K562 (cell line): Measurements from ENCODE around the gene TP53BP2. TPM values are rescaled to one million over a fixed set of nuclear protein-coding genes. Genes with fewer than 3 reads are reported as not detected.
"Not testable (repeated sequence)": the region's sequence is repeated elsewhere in the genome, so short reads cannot be mapped to it uniquely, and the experiment has no call there.

Experiments used
- ATAC-seq: fragments of 200-7000 bp; cut with Tn5 transposase; 3 replicates; pipeline ENCODE4 v1.9.1; 2020; ENCODE audit warnings: moderate library complexity
- BruUV-seq: library from RNA; stranded (reverse); fragments of 400-500 nt; replicated peaks from 2 replicates; lab custom pipeline; 2021; lab: Mats Ljungman, UMichigan
- CTCF ChIA-PET: fragments of 300-600 bp; formaldehyde crosslinking; extraction: SDS; loops from one replicate; lab custom pipeline; 2021; ENCODE audit warnings: low intra/inter-chr PET ratio; lab: Yijun Ruan, JAX
- POLR2A ChIA-PET: fragments of 300-600, 350-650 bp; sonication (Branson Sonifier 250); formaldehyde crosslinking; extraction: SDS; loops from one replicate; lab custom pipeline; 2021; ENCODE audit warnings: antibody characterized with exemption, inconsistent platforms; lab: Yijun Ruan, JAX
- DNase-seq, 4 experiments: peaks; one replicate each; pipeline versions ENCODE4 v3.0.0 to v3.0.0-alpha.2; 2011 to 2018; ENCODE audit warnings: low spot score in 3 of 4, mixed read lengths in 3 of 4; ENCODE audit errors: extremely low read depth in 1 of 4
- FAIRE-seq: peaks from 2 replicates; lab custom pipeline; 2011; peaks lifted over from hg19 to GRCh38; lab: Jason Lieb, UNC
- H2AFZ ChIP-seq: 2 replicates; pipeline ENCODE4 v1.6.0; 2011; ENCODE audit warnings: low read depth, low read length, control low read depth, inconsistent platforms
- H3K27ac ChIP-seq: fragments of 200-600 bp; 3 replicates; pipeline ENCODE4 v1.8.0; 2011; ENCODE audit warnings: low read depth, mild to moderate bottlenecking, control low read depth, inconsistent platforms, low read length, moderate library complexity, mixed read lengths; ENCODE audit errors: extremely low read depth
- H3K27me3 ChIP-seq, 2 experiments: fragments of 300-600 bp in 1 of 2; 2 replicates in 1 of 2; 3 replicates in 1 of 2; pipeline versions ENCODE4 v1.6.0 to v1.8.0; 2011; ENCODE audit warnings: inconsistent platforms in 2 of 2, low read length in 2 of 2, mild to moderate bottlenecking in 1 of 2, mixed read lengths in 1 of 2, moderate library complexity in 1 of 2; ENCODE audit not compliant: control insufficient read depth in 2 of 2, insufficient read depth in 2 of 2
- H3K36me3 ChIP-seq: fragments of 300-600 bp; 3 replicates; pipeline ENCODE4 v1.8.0; 2011; ENCODE audit warnings: mild to moderate bottlenecking, low read length, inconsistent platforms; ENCODE audit not compliant: control insufficient read depth, insufficient read depth
- H3K4me1 ChIP-seq, 2 experiments: fragments of 200-600 bp in 1 of 2; replicated peaks in 1 of 2; 2 replicates in 1 of 2; 3 replicates in 1 of 2; pipeline versions ENCODE4 v1.5.1 to v1.8.0; 2011; ENCODE audit warnings: inconsistent platforms in 2 of 2, low read length in 2 of 2, mild to moderate bottlenecking in 1 of 2, mixed read lengths in 1 of 2, moderate library complexity in 1 of 2; ENCODE audit not compliant: control insufficient read depth in 2 of 2, insufficient read depth in 2 of 2
- H3K4me2 ChIP-seq: 2 replicates; pipeline ENCODE4 v1.6.1; 2011; ENCODE audit warnings: low read length, control low read depth, inconsistent platforms, mixed read lengths; ENCODE audit not compliant: insufficient read depth
- H3K4me3 ChIP-seq: fragments of 200-600 bp; sonication (generic), shearing (Covaris generic); 2 replicates; pipeline ENCODE4 v1.5.1; 2016; ENCODE audit warnings: control low read depth, inconsistent platforms
- H3K79me2 ChIP-seq: fragments of 200-600 bp; 3 replicates; pipeline ENCODE4 v1.8.0; 2011; ENCODE audit warnings: low read length, inconsistent platforms; ENCODE audit not compliant: control insufficient read depth, insufficient read depth
- H3K9ac ChIP-seq, 2 experiments: 2 replicates each; pipeline versions ENCODE4 v1.6.0 to v1.6.1; 2011; ENCODE audit warnings: low read depth in 2 of 2, low read length in 2 of 2, control low read depth in 1 of 2, inconsistent platforms in 1 of 2, mild to moderate bottlenecking in 1 of 2, mixed read lengths in 1 of 2; ENCODE audit not compliant: insufficient read depth in 1 of 2
- H3K9me1 ChIP-seq: one replicate; pipeline ENCODE4 v1.6.0; 2011; ENCODE audit warnings: inconsistent platforms, mild to moderate bottlenecking, low read length, moderate library complexity; ENCODE audit not compliant: control insufficient read depth, insufficient read depth
- H3K9me3 ChIP-seq: replicated peaks from 2 replicates; pipeline ENCODE4 v1.5.1; 2011; ENCODE audit warnings: low read depth, low read length, inconsistent platforms; ENCODE audit not compliant: control insufficient read depth, insufficient read depth
- H4K20me1 ChIP-seq: replicated peaks from 2 replicates; pipeline ENCODE4 v1.6.1; 2011; ENCODE audit warnings: low read length, inconsistent platforms, mixed read lengths; ENCODE audit not compliant: control insufficient read depth, insufficient read depth
- CCNT2 ChIP-seq: IDR thresholded peaks from 2 replicates; pipeline ENCODE4 v1.6.1; 2011; ENCODE audit warnings: borderline replicate concordance, low read depth, mild to moderate bottlenecking, moderate library complexity, mixed read lengths, low read length; ENCODE audit not compliant: insufficient read length; ENCODE audit errors: extremely low read depth
- HNRNPK ChIP-seq: fragments of 200-400 bp; formaldehyde crosslinking; IDR thresholded peaks from one replicate; pipeline ENCODE4 v1.6.1; 2018; ENCODE audit warnings: mild to moderate bottlenecking, low read depth, low read length; ENCODE audit not compliant: poor library complexity, severe bottlenecking
- PCBP2 ChIP-seq: fragments of 200-400 bp; formaldehyde crosslinking; IDR thresholded peaks from 2 replicates; pipeline ENCODE4 v1.6.1; 2018; ENCODE audit warnings: low read length, low read depth, mild to moderate bottlenecking, moderate library complexity; ENCODE audit not compliant: poor library complexity, severe bottlenecking
- POLR3G ChIP-seq: IDR thresholded peaks from 2 replicates; pipeline ENCODE4 v1.6.1; 2011; ENCODE audit not compliant: insufficient read length, insufficient replicate concordance; ENCODE audit errors: extremely low read depth
- SAFB ChIP-seq: fragments of 200-400 bp; formaldehyde crosslinking; IDR thresholded peaks from 2 replicates; pipeline ENCODE4 v1.6.1; 2017; ENCODE audit warnings: low read depth, low read length, borderline replicate concordance
- ZNF140 ChIP-seq: fragments of 250-450 bp; sonication (Bioruptor Pico); IDR thresholded peaks from 2 replicates; pipeline ENCODE4 v1.8.0; 2021; ENCODE audit warnings: moderate library complexity, mild to moderate bottlenecking, inconsistent platforms
- ZNF253 ChIP-seq: fragments of 250-450 bp; sonication (Bioruptor Pico); conservative IDR thresholded peaks from 2 replicates; pipeline ENCODE4 v1.6.1; 2021; ENCODE audit warnings: mild to moderate bottlenecking
- ZNF263 ChIP-seq: sonication (generic); formaldehyde crosslinking; IDR thresholded peaks from 2 replicates; pipeline ENCODE4 v1.8.0; 2022; ENCODE audit warnings: mild to moderate bottlenecking, missing genetic modification reagents, borderline replicate concordance
- in situ Hi-C: fragments of 300-500 bp; cut with MboI; formaldehyde crosslinking; loops from 4 replicates; pipeline ENCODE4 v1.15.0; 2018; ENCODE audit warnings: inconsistent platforms, mixed read lengths
- intact Hi-C: fragments of 100-400 bp; cut with micrococcal nuclease; formaldehyde crosslinking; loops from 2 replicates; pipeline ENCODE4 v1.14.2; 2022
- polyA plus RNA-seq, 8 experiments: library from polyadenylated mRNA; depleted of rRNA in 4 of 8; stranded (reverse) in 5 of 8; unstranded in 3 of 8; fragments of >200 nt; fragmentation: Nextera tagmentation in 2 of 8; fragmentation: Illumina TruSeq in 1 of 8; extraction: Ambion mirVana in 2 of 8; extraction: Trizol in 1 of 8; gene quantifications; 2 replicates each; pipeline versions ENCODE4 v1.2.1 to v1.2.3, GENCODE V29; 2011 to 2014; ENCODE audit warnings: inconsistent platforms in 1 of 8, missing spikeins in 1 of 8
- total RNA-seq, 7 experiments: library from RNA; depleted of rRNA in 6 of 7; stranded (reverse); fragments of >200 nt in 6 of 7; fragmentation: Illumina TruSeq in 2 of 7; extraction: Trizol in 2 of 7; gene quantifications; 2 replicates each; pipeline versions ENCODE4 v1.2.1 to v1.2.3, GENCODE V29; 2011 to 2021; ENCODE audit warnings: low replicate concordance in 1 of 7
- TF ChIP-seq, protein P1 (sequence below), 2 experiments: fragments of 450-650 bp; IDR thresholded peaks; 2 replicates each; pipeline ENCODE4 v1.6.1; 2016
- TF ChIP-seq, protein P2 (sequence below): IDR thresholded peaks from 2 replicates; pipeline ENCODE4 v1.6.1; 2016; ENCODE audit warnings: missing genetic modification characterization, missing compliant biosample characterization
- TF ChIP-seq, protein P3 (sequence below): fragments of 200-800 bp; sonication (Bioruptor generic); IDR thresholded peaks from 2 replicates; pipeline ENCODE4 v1.6.1; 2017; ENCODE audit warnings: missing genetic modification characterization, missing compliant biosample characterization

TP53BP2 gene
- total and polyA plus RNA-seq, 9 of the 15 experiments (the other 6 are each of a cell fraction or from before 2014, with no cell fraction given), result 17.0 to 69.6 (median 40.1) TPM

DNA sequence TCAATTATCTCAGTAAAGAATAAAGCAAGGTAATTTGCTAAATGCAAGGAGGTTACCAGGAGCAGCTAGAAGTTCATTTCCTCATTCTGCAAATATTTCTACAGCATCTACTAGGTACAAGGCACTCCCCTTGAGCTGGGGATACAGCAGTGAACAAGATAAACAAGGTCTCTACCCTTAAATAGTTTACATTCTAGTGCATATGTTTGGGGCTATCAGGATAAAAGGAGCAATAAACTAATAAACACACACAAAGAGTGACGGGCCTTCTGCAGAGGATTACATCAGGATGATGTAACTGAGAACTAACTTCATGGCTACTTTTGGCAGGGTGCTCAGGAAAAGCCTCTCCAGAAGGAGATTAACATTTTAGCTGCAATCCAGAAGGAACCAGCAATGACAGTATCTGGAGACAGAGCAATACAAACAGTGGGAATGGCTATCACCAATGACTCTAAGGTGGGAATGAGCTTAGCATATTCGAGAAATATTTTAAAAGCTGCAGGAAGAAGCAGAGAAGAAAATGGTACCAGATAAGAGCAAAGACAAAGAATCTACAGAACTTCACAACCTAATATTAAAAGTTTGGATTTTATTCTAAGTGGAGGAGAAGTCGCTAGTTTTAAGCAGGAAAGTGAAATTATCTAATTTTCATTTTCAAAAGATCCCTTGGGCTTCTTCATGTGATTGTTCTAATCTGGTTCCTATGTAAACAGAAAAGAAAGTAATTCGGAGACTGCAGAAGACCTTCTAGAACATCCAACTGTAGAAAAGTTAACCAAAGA lies 25.8 kb downstream of the TP53BP2 start (continued):
- TF ChIP-seq ZNF253 (CRISPR knock-in tag), result no peak
- no peak for TF ChIP-seq POLR3G
- peak; percentile 4; the same call in 1 of the 2 replicates for TF ChIP-seq ZNF140 (CRISPR knock-in tag)
- no peak for TF ChIP-seq SAFB
- no peak for TF ChIP-seq CCNT2
- TF ChIP-seq, protein P1, sequence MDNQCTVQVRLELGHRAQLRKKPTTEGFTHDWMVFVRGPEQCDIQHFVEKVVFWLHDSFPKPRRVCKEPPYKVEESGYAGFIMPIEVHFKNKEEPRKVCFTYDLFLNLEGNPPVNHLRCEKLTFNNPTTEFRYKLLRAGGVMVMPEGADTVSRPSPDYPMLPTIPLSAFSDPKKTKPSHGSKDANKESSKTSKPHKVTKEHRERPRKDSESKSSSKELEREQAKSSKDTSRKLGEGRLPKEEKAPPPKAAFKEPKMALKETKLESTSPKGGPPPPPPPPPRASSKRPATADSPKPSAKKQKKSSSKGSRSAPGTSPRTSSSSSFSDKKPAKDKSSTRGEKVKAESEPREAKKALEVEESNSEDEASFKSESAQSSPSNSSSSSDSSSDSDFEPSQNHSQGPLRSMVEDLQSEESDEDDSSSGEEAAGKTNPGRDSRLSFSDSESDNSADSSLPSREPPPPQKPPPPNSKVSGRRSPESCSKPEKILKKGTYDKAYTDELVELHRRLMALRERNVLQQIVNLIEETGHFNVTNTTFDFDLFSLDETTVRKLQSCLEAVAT (IDR thresholded peaks at IDR 0.05), result no peak

DNA sequence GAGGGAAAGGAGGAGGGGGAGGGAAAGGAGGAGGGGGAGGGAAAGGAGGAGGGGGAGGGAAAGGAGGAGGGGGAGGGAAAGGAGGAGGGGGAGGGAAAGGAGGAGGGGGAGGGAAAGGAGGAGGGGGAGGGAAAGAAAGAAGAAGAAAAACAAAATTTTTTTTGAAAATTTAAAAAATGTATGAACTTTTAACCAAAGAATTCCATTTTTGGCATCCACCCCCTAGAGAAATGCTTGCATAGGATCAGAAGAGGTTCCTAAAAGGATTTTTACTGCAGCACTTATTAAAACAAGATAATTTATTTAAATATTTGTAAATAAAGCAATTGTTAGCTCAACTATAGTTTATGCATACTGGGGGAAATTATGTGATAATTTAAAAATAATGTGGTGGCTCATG lies 28.5 kb downstream of the TP53BP2 start:
- peaks cover 53% of the 10 kb centered on the region for H3K79me2 ChIP-seq
- intact Hi-C loops, result loop anchor here (5.0 kb wide), 1 partner anchor 175 kb away; no protein-coding TSS in a partner anchor

More for the DNA sequence above, 28.5 kb downstream of the TP53BP2 start:
- H3K36me3 ChIP-seq, result peaks cover 65% of the 10 kb centered on the region
- BruUV-seq, H3K4me3 ChIP-seq, H3K27ac ChIP-seq, H3K9ac ChIP-seq, FAIRE-seq, H2AFZ ChIP-seq, ATAC-seq, H3K9me1 ChIP-seq, H3K4me1 ChIP-seq, DNase-seq, H3K27me3 ChIP-seq, H3K9me3 ChIP-seq, in situ Hi-C loops, CTCF ChIA-PET, H4K20me1 ChIP-seq, H3K4me2 ChIP-seq: not testable (repeated sequence)
- POLR2A ChIA-PET, result interaction anchor here (0.7 to 1.3 kb wide), 6 partner anchors 9 to 50 kb away, joined by 3 to 6 read pairs (median 3); no protein-coding TSS in a partner anchor
- TF ChIP-seq, protein P2, sequence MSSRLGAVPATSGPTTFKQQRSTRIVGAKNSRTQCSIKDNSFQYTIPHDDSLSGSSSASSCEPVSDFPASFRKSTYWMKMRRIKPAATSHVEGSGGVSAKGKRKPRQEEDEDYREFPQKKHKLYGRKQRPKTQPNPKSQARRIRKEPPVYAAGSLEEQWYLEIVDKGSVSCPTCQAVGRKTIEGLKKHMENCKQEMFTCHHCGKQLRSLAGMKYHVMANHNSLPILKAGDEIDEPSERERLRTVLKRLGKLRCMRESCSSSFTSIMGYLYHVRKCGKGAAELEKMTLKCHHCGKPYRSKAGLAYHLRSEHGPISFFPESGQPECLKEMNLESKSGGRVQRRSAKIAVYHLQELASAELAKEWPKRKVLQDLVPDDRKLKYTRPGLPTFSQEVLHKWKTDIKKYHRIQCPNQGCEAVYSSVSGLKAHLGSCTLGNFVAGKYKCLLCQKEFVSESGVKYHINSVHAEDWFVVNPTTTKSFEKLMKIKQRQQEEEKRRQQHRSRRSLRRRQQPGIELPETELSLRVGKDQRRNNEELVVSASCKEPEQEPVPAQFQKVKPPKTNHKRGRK (tag), result peak; percentile 45
- TF ChIP-seq ZNF263, result 0 out of 2 replicates have a peak, but pooled peaks have one; percentile 2
- TF ChIP-seq PCBP2, result peak; percentile 63
- TF ChIP-seq, protein P3, sequence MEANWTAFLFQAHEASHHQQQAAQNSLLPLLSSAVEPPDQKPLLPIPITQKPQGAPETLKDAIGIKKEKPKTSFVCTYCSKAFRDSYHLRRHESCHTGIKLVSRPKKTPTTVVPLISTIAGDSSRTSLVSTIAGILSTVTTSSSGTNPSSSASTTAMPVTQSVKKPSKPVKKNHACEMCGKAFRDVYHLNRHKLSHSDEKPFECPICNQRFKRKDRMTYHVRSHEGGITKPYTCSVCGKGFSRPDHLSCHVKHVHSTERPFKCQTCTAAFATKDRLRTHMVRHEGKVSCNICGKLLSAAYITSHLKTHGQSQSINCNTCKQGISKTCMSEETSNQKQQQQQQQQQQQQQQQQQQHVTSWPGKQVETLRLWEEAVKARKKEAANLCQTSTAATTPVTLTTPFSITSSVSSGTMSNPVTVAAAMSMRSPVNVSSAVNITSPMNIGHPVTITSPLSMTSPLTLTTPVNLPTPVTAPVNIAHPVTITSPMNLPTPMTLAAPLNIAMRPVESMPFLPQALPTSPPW, result peak; percentile 65
- TF ChIP-seq HNRNPK, result peak; percentile 68
